Umbilical cord (tissue), 2 donors: Measurements from ENCODE around the gene TMEM175. TPM values are rescaled to one million over a fixed set of nuclear protein-coding genes. Genes with fewer than 3 reads are reported as not detected.

Experiments
- DNase-seq: peaks from one replicate; pipeline ENCODE4 v3.0.0-alpha.2; 2015; ENCODE audit warnings: low spot score
- total RNA-seq: library from RNA; depleted of rRNA; stranded (reverse); fragments of >200 nt; gene quantifications from one replicate; pipeline ENCODE4 v1.2.3, GENCODE V29; 2014; ENCODE audit warnings: low replicate concordance; ENCODE audit not compliant: insufficient read depth

Gene TMEM175
- total RNA-seq, 1 donor from 2014 or later, result 39.7 TPM

DNA sequence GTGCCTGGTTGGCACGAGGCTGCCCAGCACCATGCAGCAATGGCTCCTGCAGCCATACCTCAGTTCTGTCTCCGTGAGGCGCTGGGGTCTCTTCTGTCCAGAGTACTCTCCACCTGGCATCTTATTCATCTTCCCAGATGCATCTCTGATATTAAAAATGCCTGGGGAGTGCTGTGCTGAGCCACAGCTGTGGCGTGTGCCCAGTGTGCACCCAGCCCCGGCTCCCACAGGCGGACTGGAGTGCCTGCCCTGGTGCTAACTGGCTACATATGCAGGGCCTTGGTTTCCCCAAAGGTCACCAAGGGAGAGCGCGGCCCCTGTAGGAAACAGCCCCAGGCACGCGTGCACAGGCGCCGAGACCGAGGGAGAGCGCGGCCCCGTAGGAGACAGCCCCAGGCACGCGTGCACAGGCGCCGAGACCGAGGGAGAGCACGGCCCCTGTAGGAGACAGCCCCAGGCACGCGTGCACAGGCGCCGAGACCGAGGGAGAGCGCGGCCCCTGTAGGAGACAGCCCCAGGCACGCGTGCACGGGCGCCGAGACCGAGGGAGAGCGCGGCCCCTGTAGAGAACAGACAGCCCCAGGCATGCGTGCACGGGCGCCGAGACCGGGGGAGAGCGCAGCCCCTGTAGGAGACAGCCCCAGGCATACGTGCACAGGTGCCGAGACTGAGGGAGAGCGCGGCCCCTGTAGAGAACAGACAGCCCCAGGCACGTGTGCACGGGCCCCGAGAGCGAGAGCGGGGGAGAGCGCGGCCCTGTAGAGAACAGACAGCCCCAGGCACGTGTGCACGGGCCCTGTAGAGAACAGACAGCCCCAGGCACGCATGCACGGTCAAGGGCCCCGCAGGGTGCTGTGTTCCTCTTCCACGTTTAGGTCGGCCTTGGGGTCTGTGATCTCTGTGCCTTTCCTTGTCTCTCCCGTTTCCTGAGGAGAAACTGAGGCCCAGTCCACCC, 14.5 kb downstream of the TMEM175 start:
- DNase-seq, result no peak

DNA sequence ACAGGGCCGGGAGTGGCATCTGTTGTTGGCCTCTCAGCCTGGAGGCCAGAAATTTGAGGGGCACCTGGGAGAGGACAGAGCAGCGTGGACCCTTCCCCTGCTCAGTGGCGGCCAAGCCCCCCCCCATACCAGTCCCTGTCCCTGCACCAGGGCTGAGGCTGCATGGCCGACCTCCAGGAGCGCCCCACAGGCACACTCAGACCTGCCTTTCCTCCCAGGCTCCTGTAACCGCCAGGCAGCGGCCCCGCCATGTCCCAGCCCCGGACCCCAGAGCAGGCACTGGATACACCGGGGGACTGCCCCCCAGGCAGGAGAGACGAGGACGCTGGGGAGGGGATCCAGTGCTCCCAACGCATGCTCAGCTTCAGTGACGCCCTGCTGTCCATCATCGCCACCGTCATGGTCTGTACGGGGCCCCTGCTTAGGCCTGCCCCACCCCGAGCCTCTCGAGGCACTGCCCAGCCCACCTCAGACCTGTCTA, 15.3 kb downstream of the TMEM175 start:
- no peak for DNase-seq

DNA sequence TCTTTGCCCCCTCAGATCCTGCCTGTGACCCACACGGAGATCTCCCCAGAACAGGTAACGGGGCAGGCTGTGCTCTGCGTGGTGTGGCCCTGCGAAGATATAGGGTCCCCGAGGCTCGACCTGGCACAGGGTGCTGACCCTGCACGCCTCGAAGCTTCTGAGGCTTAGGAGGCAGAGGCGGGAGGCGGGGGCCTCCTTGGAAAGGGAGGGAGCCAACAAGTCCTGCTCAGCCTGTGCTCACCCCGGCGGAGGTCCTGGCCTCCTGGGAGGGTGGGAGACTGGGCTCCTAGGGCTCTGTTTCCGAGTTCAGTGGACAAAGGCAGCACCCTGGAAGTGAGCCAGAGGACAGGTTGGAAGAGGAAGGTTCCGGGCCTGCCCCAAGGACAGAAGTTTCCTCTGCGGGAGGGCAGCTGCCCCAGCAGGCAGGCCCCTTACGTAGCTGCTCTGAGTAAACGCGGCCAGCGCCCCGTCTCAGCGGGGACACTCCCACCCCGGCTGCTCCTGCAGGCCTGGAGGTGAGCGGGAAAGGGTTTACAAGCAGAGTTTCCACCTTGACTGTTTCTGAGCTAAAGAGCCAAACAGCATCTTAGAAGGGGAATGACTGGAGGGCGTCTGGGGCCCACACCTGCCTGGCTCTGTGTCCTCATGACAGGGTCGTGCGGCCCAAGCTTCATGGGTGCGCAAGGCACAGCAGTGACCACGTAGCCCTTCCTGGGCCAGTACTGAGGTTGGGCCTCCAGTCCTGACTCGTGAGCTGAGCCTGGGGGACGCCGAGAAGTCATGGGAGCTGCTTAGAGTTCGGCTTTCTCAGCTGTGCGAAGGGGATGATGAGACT, 16.1 kb downstream of the TMEM175 start:
- DNase-seq, result no peak

DNA sequence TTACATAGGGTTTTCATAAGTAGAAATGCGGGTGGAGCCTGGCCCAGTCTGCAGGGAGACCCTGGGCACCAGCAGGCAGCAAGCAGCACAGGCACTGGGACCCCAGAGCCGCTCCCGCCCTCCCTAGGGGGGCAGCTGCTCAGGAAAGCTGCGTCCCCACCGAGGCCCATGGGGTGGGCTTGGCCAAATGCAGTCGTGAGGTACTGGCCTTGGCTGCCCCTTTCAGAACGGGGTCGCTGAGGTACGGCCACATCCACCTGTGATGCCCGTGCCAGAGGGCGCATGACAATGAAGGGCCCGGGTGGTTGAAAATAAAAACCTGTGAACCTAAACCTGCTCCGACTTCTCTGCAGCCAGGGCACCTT, 16.7 kb downstream of the TMEM175 start:
- DNase-seq, result no peak

DNA sequence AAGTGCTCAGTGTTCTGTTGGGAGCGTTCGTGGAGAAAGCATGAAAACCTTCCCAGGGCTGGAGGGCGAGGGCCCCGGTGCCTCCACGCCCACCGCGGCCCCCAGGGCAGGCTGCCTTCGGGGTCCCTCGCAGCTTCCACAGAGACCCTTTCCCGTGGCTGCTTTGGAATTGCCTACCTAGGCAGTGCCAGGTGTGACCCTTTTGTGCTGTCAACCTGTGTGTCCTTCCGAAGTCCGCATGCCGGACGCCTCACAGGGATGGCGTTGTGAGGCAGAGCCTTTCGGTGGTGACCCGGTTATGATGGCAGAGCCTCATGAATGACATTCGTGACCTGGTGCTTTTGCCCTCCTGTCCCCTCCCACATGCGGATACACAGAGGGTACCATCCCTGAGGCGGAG, 17.4 kb downstream of the TMEM175 start:
- no peak for DNase-seq

GRCh38 chr4:950136-951020, 18.1 kb downstream of the TMEM175 start:
- no peak for DNase-seq

DNA sequence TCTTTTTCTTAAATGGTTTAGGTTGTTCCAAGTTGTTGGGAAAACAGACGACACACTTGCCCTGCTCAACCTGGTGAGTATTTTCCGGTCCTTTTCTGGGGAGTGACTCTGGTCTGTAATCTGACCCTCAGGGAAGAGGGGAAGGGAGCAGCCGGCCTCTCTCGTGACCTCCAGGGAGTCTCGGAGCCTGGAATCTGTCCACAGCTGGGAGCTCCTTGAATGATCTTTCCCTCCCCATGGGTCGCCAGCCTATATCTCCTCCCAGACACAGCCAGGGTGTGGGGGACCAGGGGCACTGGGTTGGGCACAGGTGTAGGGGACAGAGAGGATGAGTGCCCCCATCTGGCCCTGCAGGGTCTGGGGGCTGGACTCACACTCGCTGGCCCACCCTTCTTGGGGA, 18.9 kb downstream of the TMEM175 start:
- DNase-seq, result no peak

DNA sequence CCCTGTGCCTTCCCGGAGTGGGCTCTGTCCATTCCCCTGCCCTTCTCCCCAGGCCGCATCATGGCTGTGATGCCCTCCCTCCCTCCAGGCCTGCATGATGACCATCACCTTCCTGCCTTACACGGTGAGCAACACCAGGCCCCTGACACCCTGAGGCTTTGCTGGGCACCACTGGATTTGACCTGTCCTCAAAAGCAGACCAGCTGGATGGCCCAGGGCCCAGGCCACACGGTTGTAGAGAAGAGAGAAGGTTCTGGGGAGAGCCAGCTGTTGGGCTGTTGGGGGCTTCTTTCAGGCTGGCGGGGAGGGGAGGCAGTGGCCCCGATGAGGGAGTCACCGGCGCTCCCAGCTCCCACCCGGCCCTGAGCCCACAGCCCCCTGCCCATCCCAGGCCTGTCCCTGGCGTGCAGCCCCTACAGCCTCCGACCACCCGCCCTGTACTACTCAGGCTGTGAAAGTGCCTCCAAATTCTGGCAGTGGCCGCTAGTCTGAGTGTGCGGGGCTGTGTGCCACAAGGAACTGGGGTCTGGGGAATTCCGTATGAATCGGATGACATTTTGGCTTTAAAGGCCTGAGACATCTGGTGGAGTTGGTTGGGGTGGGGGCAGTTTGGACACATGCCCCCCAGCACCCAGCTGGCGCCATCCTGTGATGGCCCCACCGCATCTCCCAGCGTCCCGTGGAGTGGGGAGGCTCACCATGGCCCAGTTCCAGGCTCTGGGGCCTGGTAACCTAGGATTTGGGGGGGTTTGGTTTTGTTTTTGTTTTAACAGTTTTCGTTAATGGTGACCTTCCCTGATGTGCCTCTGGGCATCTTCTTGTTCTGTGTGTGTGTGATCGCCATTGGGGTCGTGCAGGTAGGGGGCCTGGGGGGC, 19.6 kb downstream of the TMEM175 start:
- no peak for DNase-seq

DNA sequence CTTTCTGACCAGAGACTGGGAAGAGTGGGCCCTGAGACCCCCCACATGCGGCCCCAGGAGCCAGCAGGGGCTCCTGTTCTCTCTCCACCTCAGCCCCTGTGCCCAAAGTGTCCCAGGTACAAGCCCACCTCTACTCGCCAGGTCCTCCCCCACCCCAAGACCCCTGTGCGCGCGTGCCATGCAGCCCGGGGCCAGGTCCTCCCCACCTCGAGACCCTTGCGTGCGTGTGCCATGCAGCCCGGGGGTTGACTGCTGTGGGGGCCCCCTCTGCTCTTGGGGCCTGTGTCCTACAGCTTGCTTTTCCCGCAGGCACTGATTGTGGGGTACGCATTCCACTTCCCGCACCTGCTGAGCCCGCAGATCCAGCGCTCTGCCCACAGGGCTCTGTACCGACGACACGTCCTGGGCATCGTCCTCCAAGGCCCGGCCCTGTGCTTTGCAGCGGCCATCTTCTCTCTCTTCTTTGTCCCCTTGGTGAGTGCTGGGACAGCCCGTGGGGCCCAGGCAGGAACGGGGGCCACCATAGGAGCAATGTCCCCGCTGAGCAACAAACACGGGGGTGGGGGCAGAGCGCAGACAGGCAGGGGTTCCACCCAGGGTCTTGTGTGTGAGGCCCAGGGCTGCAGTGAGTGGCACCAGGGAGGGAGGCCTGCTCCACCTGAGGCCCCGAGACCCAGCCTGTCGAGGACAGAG, 20.8 kb downstream of the TMEM175 start:
- DNase-seq, result no peak

DNA sequence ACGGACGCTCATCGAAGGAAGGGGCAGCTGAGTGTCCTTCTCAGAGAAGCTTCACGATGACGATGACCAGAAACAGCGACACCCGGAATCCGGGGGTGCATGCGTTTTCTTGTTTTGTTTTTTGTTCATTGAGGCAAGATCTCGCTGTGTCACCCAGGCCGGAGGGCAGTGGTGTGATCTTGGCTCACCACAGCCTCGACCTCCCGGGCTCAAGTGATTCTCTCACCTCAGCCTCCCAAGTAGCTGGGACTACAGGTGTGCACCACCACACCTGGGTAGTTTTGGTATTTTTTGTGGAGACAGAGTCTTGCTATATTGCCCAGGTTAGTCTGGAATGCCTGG, 21.3 kb downstream of the TMEM175 start:
- DNase-seq, result no peak

GRCh38 chr4:954211-955020, 22.2 kb downstream of the TMEM175 start:
- DNase-seq, result no peak

DNA sequence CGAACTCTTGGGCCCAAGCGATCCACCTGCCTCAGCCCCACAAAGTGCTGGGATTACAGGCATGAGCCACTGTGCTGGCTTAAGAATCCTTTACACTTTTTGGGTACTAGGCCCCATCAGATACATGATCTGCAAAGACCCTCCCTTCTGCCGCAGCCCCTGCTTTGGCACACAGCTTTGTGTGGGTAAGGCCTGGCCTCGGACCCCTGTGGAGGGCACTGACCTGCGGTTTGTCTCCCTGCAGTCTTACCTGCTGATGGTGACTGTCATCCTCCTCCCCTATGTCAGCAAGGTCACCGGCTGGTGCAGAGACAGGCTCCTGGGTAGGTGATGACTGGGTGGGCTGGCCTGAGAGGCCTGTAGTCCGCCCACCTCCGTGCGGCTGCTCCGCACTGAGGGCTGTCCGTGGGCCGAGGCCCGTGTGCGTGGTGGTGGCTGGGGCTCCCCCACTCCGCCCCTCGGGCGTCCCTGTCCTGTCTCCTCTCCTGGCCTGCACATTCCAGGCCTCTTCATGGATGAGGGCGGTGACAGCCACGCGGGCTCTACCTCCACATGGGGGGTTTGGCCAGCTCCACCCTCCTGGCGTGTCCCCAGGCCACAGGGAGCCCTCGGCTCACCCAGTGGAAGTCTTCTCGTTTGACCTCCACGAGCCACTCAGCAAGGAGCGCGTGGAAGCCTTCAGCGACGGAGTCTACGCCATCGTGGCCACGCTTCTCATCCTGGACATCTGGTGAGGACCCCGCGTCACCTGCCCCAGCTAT, 23.1 kb downstream of the TMEM175 start:
- DNase-seq, result no peak

- DNase-seq, result no peak
Observed at GRCh38 chr4:955931-956381, 23.7 kb downstream of the TMEM175 start.

GRCh38 chr4:956531-957230, 24.4 kb downstream of the TMEM175 start:
- no peak for DNase-seq

DNA sequence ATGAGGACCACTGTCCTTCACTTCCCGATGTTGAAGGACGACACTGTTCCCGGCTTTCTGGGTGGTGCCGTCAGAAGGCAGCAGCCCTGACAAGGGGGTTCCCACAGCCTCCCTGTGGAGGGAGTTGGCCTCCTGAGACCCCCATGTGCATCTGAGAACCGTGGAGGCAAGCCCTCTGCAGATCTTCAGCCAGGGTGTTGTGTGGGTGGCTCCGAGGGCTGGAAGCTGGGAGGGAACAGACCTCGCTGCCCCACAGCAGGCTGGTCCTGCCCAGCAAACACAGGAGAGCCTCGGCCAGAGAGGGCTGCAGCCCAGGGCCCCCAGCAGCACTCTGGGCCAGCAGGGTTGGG, 24.9 kb downstream of the TMEM175 start:
- DNase-seq, result no peak

GRCh38 chr4:957581-958313, 25.5 kb downstream of the TMEM175 start:
- DNase-seq, result no peak

GRCh38 chr4:958314-958665, 26.0 kb downstream of the TMEM175 start:
- DNase-seq, result no peak
